Erythroblast (primary cell): ENCODE results near the gene RNF144A.

ENCODE experiments used
- DNase-seq, 2 experiments: peaks; one replicate each; lab custom pipeline; 2025; lab: John Stamatoyannopoulos, UW
- GATA1 ChIP-seq: IDR thresholded peaks from 2 replicates; pipeline ENCODE4 v1.6.1; 2011; ENCODE audit warnings: low read depth, mild to moderate bottlenecking, control low read depth, low read length, moderate library complexity
- POLR2A ChIP-seq: IDR thresholded peaks from 2 replicates; pipeline ENCODE4 v1.6.1; 2011; ENCODE audit warnings: mild to moderate bottlenecking, low read length

Gene RNF144A

GRCh38 chr2:6952101-6952500 lies 34.9 kb downstream of the RNF144A start:
- no peak for DNase-seq
- TF ChIP-seq GATA1 (no peak), POLR2A (no peak)

GRCh38 chr2:6954586-6954985 lies 37.4 kb downstream of the RNF144A start:
- TF ChIP-seq POLR2A (no peak), GATA1 (no peak)
- no peak for DNase-seq

DNA sequence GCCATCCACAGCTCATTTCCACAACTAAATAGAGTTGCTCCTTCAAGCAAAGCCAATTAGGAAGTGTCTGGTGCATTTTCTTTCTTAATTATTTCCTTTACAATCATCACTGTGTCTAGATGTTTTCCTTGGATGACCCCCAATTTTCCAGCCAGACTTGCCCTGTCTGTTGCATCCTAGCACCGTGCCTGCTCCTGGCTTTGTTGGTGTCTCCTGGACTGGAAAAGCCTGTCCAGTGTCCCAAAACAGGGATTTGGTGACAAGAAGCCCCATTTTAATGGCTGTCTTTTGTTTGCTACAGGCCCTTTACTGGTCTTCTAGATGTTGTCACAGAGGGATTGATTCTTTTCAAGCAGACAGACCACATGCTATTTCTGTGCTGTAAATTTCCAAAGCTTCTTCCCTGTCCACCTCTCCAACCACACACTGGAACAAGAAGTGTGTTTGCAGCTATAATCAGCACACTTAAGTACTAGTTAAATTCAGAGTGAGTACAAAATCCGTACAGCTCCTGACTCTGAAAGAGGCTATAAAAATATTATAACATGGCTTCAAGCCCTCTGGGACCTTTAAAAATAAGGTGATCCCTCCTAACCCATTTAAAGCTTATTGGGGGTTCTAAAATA lies 38.4 kb downstream of the RNF144A start:
- DNase-seq: no peak
- TF ChIP-seq GATA1 (no peak), POLR2A (no peak)

DNA sequence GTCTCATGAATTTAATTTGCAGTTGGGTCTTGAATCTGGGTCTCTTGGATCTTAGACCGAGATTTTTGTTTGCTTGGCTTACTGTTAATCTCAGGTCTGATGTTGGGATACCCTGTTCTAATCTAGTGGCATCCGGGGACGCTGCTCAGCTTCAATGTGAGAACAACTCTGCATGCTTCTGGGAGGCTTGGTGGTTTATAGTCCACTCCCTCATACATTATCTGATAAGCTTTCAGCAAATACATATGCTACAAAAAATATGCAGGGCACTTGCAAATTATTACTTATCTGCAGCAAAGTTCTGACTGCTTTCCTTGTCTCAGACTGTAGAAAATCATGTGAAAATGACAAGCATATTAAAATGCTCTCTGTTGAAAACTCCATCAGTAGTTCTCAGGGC lies 39.4 kb downstream of the RNF144A start:
- TF ChIP-seq POLR2A (no peak), GATA1 (no peak)
- DNase-seq: no peak

- no peak for DNase-seq
- no peak for TF ChIP-seq GATA1
- no peak for TF ChIP-seq POLR2A
These were observed 40.0 kb downstream of the RNF144A start for GRCh38 chr2:6957031-6957714.

DNA sequence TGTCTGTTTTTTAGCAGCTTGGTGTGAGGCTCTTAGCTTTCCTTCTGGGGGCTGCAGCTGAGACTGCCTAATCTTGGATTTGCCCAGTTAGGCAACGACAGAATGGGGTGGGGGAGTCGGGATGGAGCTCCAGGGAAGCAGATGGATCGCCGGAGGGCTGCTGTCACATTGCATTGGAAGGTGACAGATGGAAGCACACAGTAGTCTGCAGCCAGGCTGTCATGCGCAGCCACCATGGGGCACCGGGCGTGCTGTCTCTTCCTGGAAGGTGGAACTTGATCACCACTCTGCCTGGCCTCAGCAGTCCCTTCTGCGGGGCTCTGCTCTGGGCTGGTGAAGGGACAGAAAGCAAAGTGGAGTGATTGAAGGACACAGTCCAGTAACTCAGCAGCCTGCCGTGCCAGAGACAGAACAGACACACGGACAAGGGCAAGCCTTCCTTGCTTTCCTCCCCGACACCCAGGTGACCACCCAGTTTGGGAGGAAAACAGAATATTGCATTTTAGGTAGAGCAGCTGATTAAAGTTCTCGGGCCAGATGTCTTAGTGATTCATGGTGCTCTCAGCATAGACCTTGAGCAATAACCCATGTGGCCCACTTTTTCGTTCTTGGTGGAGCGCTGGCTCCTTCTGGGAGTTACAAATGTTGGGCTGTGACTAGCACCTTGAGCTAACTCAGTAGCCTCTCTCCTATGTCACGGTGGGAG lies 40.9 kb downstream of the RNF144A start:
- no peak for DNase-seq
- TF ChIP-seq GATA1 (no peak), POLR2A (no peak)

DNA sequence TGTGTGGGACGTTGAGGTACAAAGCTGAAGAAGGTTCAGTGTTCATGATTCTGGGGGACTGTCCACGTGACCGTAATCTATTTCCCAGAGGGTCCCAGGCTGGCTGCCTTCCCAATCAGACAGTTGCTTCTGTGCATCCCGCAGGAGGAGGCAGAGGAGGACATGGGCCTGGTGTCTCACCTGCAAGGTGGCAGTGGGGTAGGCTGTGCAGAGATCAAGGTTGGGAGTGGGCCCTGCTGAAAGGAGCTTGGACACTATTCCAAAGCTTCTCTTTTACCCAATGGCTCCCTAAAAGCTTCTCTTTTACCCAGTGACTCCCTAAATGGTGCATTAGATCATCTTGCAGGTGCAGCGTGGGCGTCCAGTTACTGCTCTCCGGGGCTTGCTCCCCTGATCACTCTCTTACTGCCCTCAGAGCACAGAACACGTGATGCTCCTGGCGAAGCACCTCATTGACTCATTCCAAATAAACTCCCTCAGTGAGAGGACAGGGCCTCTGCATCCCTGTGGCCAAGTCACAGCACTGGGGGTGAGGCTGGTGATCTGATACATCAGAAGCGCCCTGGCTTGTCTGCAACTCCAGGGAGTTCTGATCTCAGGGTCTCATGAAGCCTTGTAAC lies 41.5 kb downstream of the RNF144A start:
- DNase-seq: no peak
- no peak for TF ChIP-seq POLR2A
- TF ChIP-seq GATA1: no peak

DNA sequence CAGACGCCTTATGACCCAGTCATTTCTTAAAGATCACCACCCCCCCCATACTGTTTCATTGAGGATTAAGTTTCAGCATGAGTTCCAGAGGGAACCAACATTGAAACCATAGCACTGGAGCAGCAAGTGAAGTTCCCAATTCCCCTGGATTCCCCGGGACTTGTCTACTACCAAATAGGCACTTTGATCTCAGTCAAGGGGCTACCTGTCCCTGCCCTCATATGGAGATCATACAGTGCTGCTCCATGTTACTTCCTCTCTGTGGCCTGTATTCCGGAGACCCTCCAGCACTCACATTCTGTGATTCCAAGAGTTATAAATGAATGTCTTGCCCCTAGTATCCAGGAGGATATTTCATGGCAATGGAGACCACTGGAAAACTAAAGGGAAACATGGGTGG lies 42.5 kb downstream of the RNF144A start:
- no peak for DNase-seq
- TF ChIP-seq GATA1 (no peak), POLR2A (no peak)

GRCh38 chr2:6960659-6961058 lies 43.4 kb downstream of the RNF144A start:
- TF ChIP-seq GATA1 (no peak), POLR2A (no peak)
- no peak for DNase-seq

- DNase-seq: no peak
- no peak for TF ChIP-seq POLR2A
- TF ChIP-seq GATA1: no peak
These were observed 46.5 kb downstream of the RNF144A start for GRCh38 chr2:6963727-6964126.

GRCh38 chr2:6965071-6965795 lies 48.0 kb downstream of the RNF144A start:
- TF ChIP-seq POLR2A (no peak), GATA1 (no peak)
- DNase-seq: no peak

GRCh38 chr2:6966446-6966940 lies 49.3 kb downstream of the RNF144A start:
- TF ChIP-seq GATA1 (no peak), POLR2A (no peak)
- no peak for DNase-seq

DNA sequence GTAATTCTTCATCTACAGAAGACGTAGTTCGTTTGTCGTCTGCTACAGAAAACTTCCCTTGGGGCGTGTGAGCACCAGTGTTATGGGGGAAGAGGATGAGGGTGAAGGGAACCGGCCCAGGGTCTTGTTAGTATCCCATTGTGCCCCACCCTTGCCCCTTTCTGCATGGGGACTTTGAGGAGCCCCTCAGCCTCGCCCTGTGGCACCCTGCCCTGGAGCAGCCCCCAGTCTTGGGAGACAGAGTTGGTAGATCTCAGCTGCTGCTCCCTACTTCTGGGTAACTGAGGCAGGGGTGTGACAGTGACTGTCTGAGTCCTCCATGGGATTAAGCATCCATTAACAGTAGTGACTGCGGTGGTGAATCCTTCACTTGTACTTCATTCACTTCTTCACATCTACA lies 50.1 kb downstream of the RNF144A start:
- TF ChIP-seq GATA1 (no peak), POLR2A (no peak)
- no peak for DNase-seq
